ENCODE measurements around the gene KRTAP4-16.
"Not testable (repeated sequence)": the region's sequence is repeated elsewhere in the genome, so short reads cannot be mapped to it uniquely, and the experiment has no call there.

KRTAP4-16 gene

GRCh38 chr17:41121742-41122141 is 19.7 kb upstream of the KRTAP4-16 start:
- no peak overlapping the region for H3K4me3 ChIP-seq
- no peak overlapping the region for H3K27ac ChIP-seq

GRCh38 chr17:41119696-41120690 is 18.0 kb upstream of the KRTAP4-16 start:
- H3K27ac ChIP-seq, H3K4me3 ChIP-seq: not testable (repeated sequence)

- no peak overlapping the region for H3K27ac ChIP-seq
These were observed 16.7 kb upstream of the KRTAP4-16 start for GRCh38 chr17:41118721-41119120.

GRCh38 chr17:41117846-41118386 is 15.9 kb upstream of the KRTAP4-16 start, which contains the start of gene KRTAP4-11:
KRTAP4-11 (minus strand) TSS chr17:41118373; CDS start chr17:41118315, 58 bp downstream.
- not testable (repeated sequence) for H3K27ac ChIP-seq, H3K4me3 ChIP-seq

More at GRCh38 chr17:41118721-41119120, 16.7 kb upstream of the KRTAP4-16 start:
- no peak overlapping the region for H3K4me3 ChIP-seq

GRCh38 chr17:41116297-41116696 is 14.3 kb upstream of the KRTAP4-16 start:
- no peak overlapping the region for H3K4me3 ChIP-seq
- H3K27ac ChIP-seq = no peak overlapping the region

- Histone ChIP-seq H3K4me3 (no peak overlapping the region), H3K27ac (no peak overlapping the region)
These were observed 9.3 kb upstream of the KRTAP4-16 start for GRCh38 chr17:41111151-41111885.

GRCh38 chr17:41108728-41109386 is 6.8 kb upstream of the KRTAP4-16 start:
- H3K4me3 ChIP-seq = not testable (repeated sequence)

GRCh38 chr17:41107941-41108450 is 6.0 kb upstream of the KRTAP4-16 start:
- H3K4me3 ChIP-seq = no peak overlapping the region
- H3K27ac ChIP-seq = no peak overlapping the region

More at GRCh38 chr17:41108728-41109386, 6.8 kb upstream of the KRTAP4-16 start:
- not testable (repeated sequence) for H3K27ac ChIP-seq

GRCh38 chr17:41105347-41105746 is 3.3 kb upstream of the KRTAP4-16 start, which contains the start of gene KRTAP4-9:
KRTAP4-9 (plus strand) TSS chr17:41105389; CDS start chr17:41105389, 0 bp downstream.
- H3K4me3 ChIP-seq, H3K27ac ChIP-seq: not testable (repeated sequence)

- H3K27ac ChIP-seq, H3K4me3 ChIP-seq: not testable (repeated sequence)
These were observed 2.5 kb upstream of the KRTAP4-16 start for GRCh38 chr17:41104386-41105038.

GRCh38 chr17:41103896-41104295 is 1.9 kb upstream of the KRTAP4-16 start:
- H3K27ac ChIP-seq = no peak overlapping the region
- H3K4me3 ChIP-seq = no peak overlapping the region

- not testable (repeated sequence) for H3K27ac ChIP-seq, H3K4me3 ChIP-seq
These were observed 2.1 kb downstream of the KRTAP4-16 start for GRCh38 chr17:41099682-41100480.

GRCh38 chr17:41098481-41098880 is 3.5 kb downstream of the KRTAP4-16 start:
- H3K4me3 ChIP-seq = no peak overlapping the region
- H3K27ac ChIP-seq = no peak overlapping the region

- H3K4me3 ChIP-seq = no peak within 1 kb of the TSS
- H3K27ac ChIP-seq = no peak within 1 kb of the TSS
These were observed 4.0 kb downstream of the KRTAP4-16 start, which contains the start of gene KRTAP4-8 for GRCh38 chr17:41098042-41098441. KRTAP4-8 (minus strand) TSS chr17:41098142; CDS start chr17:41098084, 58 bp downstream.

GRCh38 chr17:41096055-41096454 is 6.0 kb downstream of the KRTAP4-16 start:
- no peak overlapping the region for H3K4me3 ChIP-seq
- no peak overlapping the region for H3K27ac ChIP-seq

GRCh38 chr17:41088760-41089352 is 13.2 kb downstream of the KRTAP4-16 start:
- not testable (repeated sequence) for H3K27ac ChIP-seq, H3K4me3 ChIP-seq

- H3K27ac ChIP-seq, H3K4me3 ChIP-seq: not testable (repeated sequence)
These were observed 17.7 kb downstream of the KRTAP4-16 start, which contains the start of gene KRTAP4-7 for GRCh38 chr17:41084100-41084856. KRTAP4-7 (plus strand) TSS chr17:41084150; CDS start chr17:41084207, 57 bp downstream.
